ENCODE data around the gene PRDM12. TPM values are rescaled to one million over a fixed set of nuclear protein-coding genes. Genes with fewer than 3 reads are reported as not detected.

PRDM12 gene
- total and polyA plus RNA-seq, 2 of the 8 experiments (the other 6 are each of a cell fraction or from before 2014, with no cell fraction given), result 0.14 to 0.22 TPM

DNA sequence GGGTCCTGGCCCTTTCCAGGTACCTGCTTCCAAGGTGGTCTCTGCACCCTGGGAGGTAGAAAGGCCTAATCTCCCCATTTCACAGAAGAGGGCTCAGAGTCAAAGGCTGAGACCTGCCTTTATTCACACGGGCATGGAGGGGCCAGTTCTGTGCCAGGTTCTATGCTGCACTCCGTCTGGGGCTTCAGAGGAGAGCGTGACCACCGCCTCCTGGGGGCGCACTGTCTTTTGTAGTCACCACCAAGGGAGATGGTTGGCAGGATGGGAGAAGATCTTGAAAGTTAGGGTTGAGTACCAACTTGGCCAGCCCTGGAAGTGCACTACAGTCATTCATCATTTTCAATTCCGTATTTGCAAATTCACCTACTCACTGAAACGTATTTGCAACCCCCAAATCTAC lies 23.7 kb upstream of the PRDM12 start:
- H3K23me2 ChIP-seq (ENCODE audit: low read depth, low read length), result no peaks in the 10 kb centered on the region
- H2AK5ac ChIP-seq (ENCODE audit: low read depth, low read length), result no peak overlapping the region
- FAIRE-seq, result no peak
- H3K79me2 ChIP-seq (ENCODE audit: control insufficient read depth in 1 of 2, insufficient read depth in 2 of 2, low read length in 2 of 2), result no peaks in the 10 kb centered on the region
- TF ChIP-seq CBX5 (IDR thresholded peaks at IDR 0.05; ENCODE audit: low read depth, low read length), result no peak
- peak; percentile 35 to 45 for TF ChIP-seq RAD21 (IDR thresholded peaks at IDR 0.05 in 1 of 2, conservative IDR thresholded peaks at IDR 0.05 in 1 of 2; ENCODE audit: low read depth in 2 of 2, low read length in 2 of 2)
- TF ChIP-seq, protein P1, sequence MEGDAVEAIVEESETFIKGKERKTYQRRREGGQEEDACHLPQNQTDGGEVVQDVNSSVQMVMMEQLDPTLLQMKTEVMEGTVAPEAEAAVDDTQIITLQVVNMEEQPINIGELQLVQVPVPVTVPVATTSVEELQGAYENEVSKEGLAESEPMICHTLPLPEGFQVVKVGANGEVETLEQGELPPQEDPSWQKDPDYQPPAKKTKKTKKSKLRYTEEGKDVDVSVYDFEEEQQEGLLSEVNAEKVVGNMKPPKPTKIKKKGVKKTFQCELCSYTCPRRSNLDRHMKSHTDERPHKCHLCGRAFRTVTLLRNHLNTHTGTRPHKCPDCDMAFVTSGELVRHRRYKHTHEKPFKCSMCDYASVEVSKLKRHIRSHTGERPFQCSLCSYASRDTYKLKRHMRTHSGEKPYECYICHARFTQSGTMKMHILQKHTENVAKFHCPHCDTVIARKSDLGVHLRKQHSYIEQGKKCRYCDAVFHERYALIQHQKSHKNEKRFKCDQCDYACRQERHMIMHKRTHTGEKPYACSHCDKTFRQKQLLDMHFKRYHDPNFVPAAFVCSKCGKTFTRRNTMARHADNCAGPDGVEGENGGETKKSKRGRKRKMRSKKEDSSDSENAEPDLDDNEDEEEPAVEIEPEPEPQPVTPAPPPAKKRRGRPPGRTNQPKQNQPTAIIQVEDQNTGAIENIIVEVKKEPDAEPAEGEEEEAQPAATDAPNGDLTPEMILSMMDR (IDR thresholded peaks at IDR 0.05; ENCODE audit: control extremely low read depth in 1 of 3, insufficient read depth in 1 of 3, low read depth in 1 of 3, low read length in 3 of 3), result peak in 2 of 3 experiments; percentile 29 to 45; a peak in 3 of 4 replicates
- H2BK120ac ChIP-seq (replicated peaks; ENCODE audit: low read depth, low read length), result no peak overlapping the region
- H2BK12ac ChIP-seq (ENCODE audit: low read depth, low read length), result no peak overlapping the region
- H3K36me3 ChIP-seq (ENCODE audit: control insufficient read depth in 2 of 4, insufficient read depth in 4 of 4, low read length in 3 of 4), result peaks cover 7 to 20% (median 11%) of the 10 kb centered on the region in 4 experiments; a peak in 7 of 8 replicates
- no peaks in the 10 kb centered on the region for H3K79me1 ChIP-seq (ENCODE audit: low read depth, low read length)
- H3K9ac ChIP-seq (replicated peaks in 1 of 4; ENCODE audit: extremely low read depth in 1 of 4, low read depth in 3 of 4, low read length in 3 of 4), result no peak overlapping the region
- no peak overlapping the region for H3K4me3 ChIP-seq (ENCODE audit: extremely low read depth in 1 of 4, insufficient read depth in 2 of 4, low read depth in 3 of 4, low read length in 4 of 4)
- DNase-seq (ENCODE audit: low read depth in 1 of 2, low spot score in 2 of 2), result no peak
- H4K5ac ChIP-seq (ENCODE audit: insufficient read length, low read depth, low read length), result no peak overlapping the region
- no peak overlapping the region for H2BK15ac ChIP-seq (ENCODE audit: low read length)
- CTCF ChIA-PET (ENCODE audit: partially characterized antibody), result interaction anchor here (0.6 to 2.7 kb wide), 6 partner anchors 17 to 180 kb away, joined by 3 to 12 read pairs (median 4); no protein-coding TSS in a partner anchor
- H2BK20ac ChIP-seq (ENCODE audit: low read length), result no peak overlapping the region
- no peak overlapping the region for H3K23ac ChIP-seq (ENCODE audit: insufficient read length)
- H2BK5ac ChIP-seq (ENCODE audit: low read depth, low read length), result no peak overlapping the region
- WGBS, 2 experiments (ENCODE audit: extremely low coverage in 1 of 2, insufficient coverage in 1 of 2, insufficient read length in 1 of 2, insufficient replicate concordance in 2 of 2, low coverage in 1 of 2, low lambda C conversion rate in 2 of 2, missing lambda C conversion rate in 1 of 2), result 77% methylated on average over 7 of the region's 7 CpGs; no CpG with 5 or more reads in 1 of the 2 experiments
- no peak overlapping the region for H3K4me2 ChIP-seq (ENCODE audit: insufficient read depth in 1 of 2, low read depth in 2 of 2, low read length in 2 of 2)
- peaks cover 0 to 7% (median 4%) of the 10 kb centered on the region in 4 experiments; a peak in 6 of 7 replicates for H3K4me1 ChIP-seq (replicated peaks in 1 of 4; ENCODE audit: control insufficient read depth in 3 of 4, insufficient read depth in 4 of 4, low read length in 3 of 4)
- H3K27me3 ChIP-seq (replicated peaks in 1 of 4; ENCODE audit: control insufficient read depth in 3 of 4, extremely low read depth in 1 of 4, insufficient read depth in 3 of 4, low read length in 3 of 4), result peaks cover 0 to 2% (median 0%) of the 10 kb centered on the region in 4 experiments; a peak in 1 of 7 replicates
- no peak overlapping the region; the same call in 1 of the 2 replicates for H4K8ac ChIP-seq (ENCODE audit: extremely low read depth, insufficient read depth, low read length)
- no peak overlapping the region for H3K14ac ChIP-seq (ENCODE audit: insufficient read length)
- no peak overlapping the region for H3K27ac ChIP-seq (ENCODE audit: low read depth, low read length)
- no peak overlapping the region for H3K56ac ChIP-seq (replicated peaks; ENCODE audit: insufficient read length, low read depth, low read length)
- POLR2A ChIA-PET (ENCODE audit: partially characterized antibody), result no interaction called here
- no peak overlapping the region for H2AFZ ChIP-seq (ENCODE audit: low read length)
- H3K9me3 ChIP-seq (ENCODE audit: insufficient read depth in 2 of 2, low read depth in 1 of 2, low read length in 1 of 2), result no peaks in the 10 kb centered on the region
- no peak overlapping the region for H4K91ac ChIP-seq (replicated peaks; ENCODE audit: insufficient read length, low read length)
- no peak overlapping the region for H3K18ac ChIP-seq (ENCODE audit: extremely low read depth, low read length)
- H3K4ac ChIP-seq (replicated peaks; ENCODE audit: insufficient read length, low read depth, low read length), result no peak overlapping the region
- peaks cover 0 to 10% of the 10 kb centered on the region in 2 experiments for H4K20me1 ChIP-seq (replicated peaks in 1 of 2; ENCODE audit: control insufficient read depth in 1 of 2, insufficient read depth in 2 of 2, low read length in 2 of 2)
